Stomach (tissue), 4 donors: Measurements from ENCODE around the gene TRPM3.

ENCODE experiments used
- CTCF ChIP-seq, 7 experiments: fragments of 450-650 bp in 4 of 7; fragments of 200-600 bp in 3 of 7; sonication (generic) in 3 of 7; IDR thresholded peaks; one replicate each; pipeline ENCODE4 v1.5.1; 2016 to 2019; ENCODE audit warnings: antibody characterized with exemption in 7 of 7, control low read depth in 2 of 7, mild to moderate bottlenecking in 1 of 7
- EP300 ChIP-seq: sonication (generic); formaldehyde crosslinking; IDR thresholded peaks from one replicate; pipeline ENCODE4 v1.6.1; 2017; ENCODE audit warnings: antibody characterized with exemption
- POLR2A ChIP-seq, 4 donors: fragments of 450-650 bp; IDR thresholded peaks; one replicate each; pipeline ENCODE4 v1.6.1; 2016; ENCODE audit warnings: antibody characterized with exemption in 4 of 4, control low read depth in 2 of 4, mild to moderate bottlenecking in 1 of 4, moderate library complexity in 1 of 4
- POLR2AphosphoS5 ChIP-seq, 3 donors: sonication (generic); formaldehyde crosslinking; IDR thresholded peaks; one replicate each; pipeline ENCODE4 v1.6.1; 2016; ENCODE audit warnings: antibody characterized with exemption in 3 of 3

DNA sequence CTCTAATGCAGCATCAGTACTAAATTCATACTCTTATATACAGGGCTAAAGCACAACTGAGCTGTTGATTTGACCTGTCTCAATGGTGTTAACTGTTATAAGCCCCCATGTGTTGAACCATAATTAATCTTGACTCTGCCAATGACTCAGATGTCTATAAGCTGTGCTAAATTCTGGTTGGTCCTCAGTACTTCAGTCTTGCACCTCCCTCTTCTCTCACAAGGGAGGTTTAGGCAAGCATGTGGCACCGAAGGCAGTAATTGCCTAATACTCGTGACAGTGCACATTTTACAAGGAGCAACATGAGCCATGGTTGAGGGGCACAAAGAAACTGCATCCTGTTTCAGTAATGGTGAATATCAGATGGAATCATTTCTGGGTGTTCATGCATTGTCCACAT is 255.9 kb downstream of the TRPM3 start:
- TF ChIP-seq CTCF (IDR thresholded peaks at IDR 0.05) (no peak), EP300 (no peak), POLR2AphosphoS5 (IDR thresholded peaks at IDR 0.05) (no peak), POLR2A (IDR thresholded peaks at IDR 0.05) (no peak)
